PC-3 (cell line): ENCODE data around the gene CRTC3. TPM values are rescaled to one million over a fixed set of nuclear protein-coding genes. Genes with fewer than 3 reads are reported as not detected.

ENCODE experiments used
- ATAC-seq: fragments of 200-7000 bp; cut with Tn5 transposase; 2 replicates; pipeline ENCODE4 v1.9.1; 2020; ENCODE audit warnings: mild to moderate bottlenecking, moderate library complexity
- BruUV-seq: library from RNA; stranded (reverse); fragments of 400-500 nt; replicated peaks from 2 replicates; lab custom pipeline; 2021; lab: Mats Ljungman, UMichigan
- CTCF ChIA-PET: fragments of 300-600 bp; sonication (Branson Sonifier 250); formaldehyde crosslinking; loops from one replicate; lab custom pipeline; 2022; ENCODE audit warnings: antibody characterized with exemption; lab: Charles Lee
- POLR2A ChIA-PET: fragments of 300-600 bp; sonication (Branson Sonifier 250); formaldehyde crosslinking; loops from one replicate; lab custom pipeline; 2022; ENCODE audit warnings: antibody characterized with exemption; ENCODE audit not compliant: unreplicated experiment; lab: Charles Lee
- DNase-seq: peaks from one replicate; pipeline ENCODE4 v3.0.0-alpha.2; 2015
- H2AFZ ChIP-seq: fragments of 300-600 bp; sonication (generic); 2 replicates; pipeline ENCODE4 v1.6.0; 2016; ENCODE audit warnings: antibody characterized with exemption, low read length
- H3F3A ChIP-seq: fragments of 300-600 bp; sonication (generic); one replicate; pipeline ENCODE4 v1.6.0; 2017; ENCODE audit warnings: antibody characterized with exemption, low read length, control low read depth, mild to moderate bottlenecking; ENCODE audit not compliant: unreplicated experiment
- H3K27ac ChIP-seq: fragments of 300-600 bp; sonication (generic); 2 replicates; pipeline ENCODE4 v1.5.1; 2016; ENCODE audit warnings: mild to moderate bottlenecking, low read length
- H3K27me3 ChIP-seq: fragments of 300-600 bp; sonication (generic); 2 replicates; pipeline ENCODE4 v1.6.1; 2016; ENCODE audit warnings: low read length, mixed read lengths
- H3K36me3 ChIP-seq: fragments of 300-600 bp; sonication (generic); 2 replicates; pipeline ENCODE4 v1.6.1; 2016; ENCODE audit warnings: low read depth, mixed run types, low read length, mixed read lengths
- H3K4me1 ChIP-seq: fragments of 300-600 bp; sonication (generic); 2 replicates; pipeline ENCODE4 v1.5.1; 2016; ENCODE audit warnings: low read length; ENCODE audit not compliant: insufficient read depth
- H3K4me2 ChIP-seq: fragments of 300-600 bp; sonication (generic); 2 replicates; pipeline ENCODE4 v1.6.0; 2016; ENCODE audit warnings: low read length
- H3K4me3 ChIP-seq: fragments of 300-600 bp; sonication (generic); 2 replicates; pipeline ENCODE4 v1.5.1; 2016; ENCODE audit warnings: mild to moderate bottlenecking, low read length, mixed read lengths
- H3K79me2 ChIP-seq: fragments of 300-600 bp; sonication (generic); 2 replicates; pipeline ENCODE4 v1.6.1; 2017; ENCODE audit warnings: low read length, mixed read lengths
- H3K9ac ChIP-seq: fragments of 300-600 bp; sonication (generic); 2 replicates; pipeline ENCODE4 v1.6.0; 2016; ENCODE audit warnings: mild to moderate bottlenecking, low read length
- H3K9me2 ChIP-seq: fragments of 300-600 bp; sonication (generic); replicated peaks from 2 replicates; pipeline ENCODE4 v1.6.1; 2016; ENCODE audit warnings: mixed run types, low read length, mixed read lengths
- H3K9me3 ChIP-seq: fragments of 300-600 bp; sonication (generic); 2 replicates; pipeline ENCODE4 v1.6.1; 2016; ENCODE audit warnings: low read length, mixed read lengths
- H4K20me1 ChIP-seq: fragments of 300-600 bp; sonication (generic); 2 replicates; pipeline ENCODE4 v1.6.1; 2016; ENCODE audit warnings: low read length, mixed read lengths
- CTCF ChIP-seq: fragments of 300-600 bp; sonication (generic); conservative IDR thresholded peaks from 2 replicates; pipeline ENCODE4 v1.5.1; 2017; ENCODE audit warnings: antibody characterized with exemption, low read depth, mild to moderate bottlenecking, low read length
- EZH2 ChIP-seq: fragments of 300-600 bp; sonication (generic); IDR thresholded peaks from one replicate; pipeline ENCODE4 v1.6.1; 2017; ENCODE audit warnings: antibody characterized with exemption, mild to moderate bottlenecking, low read length; ENCODE audit not compliant: unreplicated experiment
- EZH2phosphoT487 ChIP-seq: fragments of 300-600 bp; sonication (generic); IDR thresholded peaks from 2 replicates; pipeline ENCODE4 v1.6.1; 2018; ENCODE audit warnings: mild to moderate bottlenecking, antibody characterized with exemption, low read length, borderline replicate concordance
- intact Hi-C: fragments of 100-400 bp; cut with micrococcal nuclease; formaldehyde crosslinking; loops from 2 replicates; pipeline ENCODE4 v1.9.0; 2023
- total RNA-seq: library from RNA; depleted of rRNA; stranded (reverse); fragments of >200 nt; gene quantifications from 2 replicates; pipeline ENCODE4 v1.2.3, GENCODE V29; 2014

Gene CRTC3
- total RNA-seq, 1 experiment from 2014 or later: 12.4 TPM

- BruUV-seq: no TSS peak
- Histone ChIP-seq H3K27me3 (no peaks in the 10 kb centered on the region), H3K4me2 (no peak overlapping the region), H3K4me1 (peaks cover 21% of the 10 kb centered on the region), H3K27ac (no peak overlapping the region), H4K20me1 (no peaks in the 10 kb centered on the region), H3K9me2 (no peaks in the 10 kb centered on the region), H2AFZ (0 out of 2 replicates have a peak overlapping the region, but pooled peaks have one; percentile 39), H3K79me2 (no peaks in the 10 kb centered on the region), H3K4me3 (no peak overlapping the region), H3K36me3 (no peaks in the 10 kb centered on the region), H3K9ac (no peak overlapping the region), H3K9me3 (no peaks in the 10 kb centered on the region), H3F3A (no peaks in the 10 kb centered on the region)
- ATAC-seq: no peak
- intact Hi-C loops: no loop called here
- CTCF ChIA-PET: interaction anchor here (0.6 to 0.8 kb wide), 3 partner anchors 28 to 236 kb away, joined by 3 to 5 read pairs (median 5); no protein-coding TSS in a partner anchor
- TF ChIP-seq EZH2phosphoT487: no peak
- TF ChIP-seq EZH2: no peak
- 0 out of 2 replicates have a peak, but pooled peaks have one; percentile 13 for TF ChIP-seq CTCF
- peak; percentile 22 for DNase-seq
- POLR2A ChIA-PET: no interaction called here
Measured at GRCh38 chr15:90650117-90650955, 120.6 kb downstream of the CRTC3 start.

GRCh38 chr15:90650956-90651689, 121.4 kb downstream of the CRTC3 start:
- H3K27me3 ChIP-seq: no peaks in the 10 kb centered on the region
- intact Hi-C loops: no loop called here
- no peak overlapping the region for H3K27ac ChIP-seq
- no peak overlapping the region for H3K4me2 ChIP-seq
- H3K9me2 ChIP-seq: no peaks in the 10 kb centered on the region
- no peaks in the 10 kb centered on the region for H3K36me3 ChIP-seq
- no TSS peak for BruUV-seq
- H3K4me1 ChIP-seq: peaks cover 21% of the 10 kb centered on the region
- H3F3A ChIP-seq: no peaks in the 10 kb centered on the region
- H2AFZ ChIP-seq: no peak overlapping the region
- TF ChIP-seq EZH2 (no peak), CTCF (no peak), EZH2phosphoT487 (no peak)
- CTCF ChIA-PET: no interaction called here
- H3K4me3 ChIP-seq: no peak overlapping the region
- ATAC-seq: no peak
- no peak for DNase-seq
- H3K9me3 ChIP-seq: no peaks in the 10 kb centered on the region
- H3K79me2 ChIP-seq: no peaks in the 10 kb centered on the region
- POLR2A ChIA-PET: no interaction called here
- H3K9ac ChIP-seq: no peak overlapping the region
- H4K20me1 ChIP-seq: no peaks in the 10 kb centered on the region
